ENCODE data around the gene ELF3.
"Not testable (repeated sequence)": the region's sequence is repeated elsewhere in the genome, so short reads cannot be mapped to it uniquely, and the experiment has no call there.

ELF3 gene

GRCh38 chr1:202036595-202037387, 26.4 kb downstream of the ELF3 start:
- no peak for DNase-seq

GRCh38 chr1:202037706-202038296, 27.4 kb downstream of the ELF3 start:
- DNase-seq, result no peak

- DNase-seq, result no peak
Measured at GRCh38 chr1:202038688-202039346, 28.4 kb downstream of the ELF3 start.

- no peak for DNase-seq
Measured at GRCh38 chr1:202045705-202046104, 35.3 kb downstream of the ELF3 start.

GRCh38 chr1:202046227-202046626, 35.8 kb downstream of the ELF3 start:
- no peak for DNase-seq

- DNase-seq, result no peak
Measured at GRCh38 chr1:202046748-202047708, 36.6 kb downstream of the ELF3 start.

- DNase-seq, result no peak
Measured at GRCh38 chr1:202047977-202048376, 37.6 kb downstream of the ELF3 start.

- no peak for DNase-seq
Measured at GRCh38 chr1:202049129-202049528, 38.7 kb downstream of the ELF3 start.

- DNase-seq, result no peak
Measured at GRCh38 chr1:202054094-202054493, 43.7 kb downstream of the ELF3 start.

- not testable (repeated sequence) for DNase-seq
Measured at GRCh38 chr1:202054673-202055072, 44.3 kb downstream of the ELF3 start.

GRCh38 chr1:202056644-202057334, 46.4 kb downstream of the ELF3 start:
- peak; percentile 85 for DNase-seq

GRCh38 chr1:202057335-202057704, 46.9 kb downstream of the ELF3 start:
- DNase-seq, result not testable (repeated sequence)

GRCh38 chr1:202058001-202058908, 47.9 kb downstream of the ELF3 start:
- DNase-seq, result no peak

- no peak for DNase-seq
Measured at GRCh38 chr1:202061055-202061454, 50.7 kb downstream of the ELF3 start.

- DNase-seq, result not testable (repeated sequence)
Measured at GRCh38 chr1:202061787-202062186, 51.4 kb downstream of the ELF3 start.

GRCh38 chr1:202062636-202063035, 52.2 kb downstream of the ELF3 start:
- DNase-seq, result not testable (repeated sequence)

- no peak for DNase-seq
Measured at GRCh38 chr1:202063093-202063492, 52.7 kb downstream of the ELF3 start.

GRCh38 chr1:202064889-202065312, 54.5 kb downstream of the ELF3 start:
- DNase-seq, result not testable (repeated sequence)
